HepG2 (cell line): ENCODE results near the gene NRAS. TPM values are rescaled to one million over a fixed set of nuclear protein-coding genes. Genes with fewer than 3 reads are reported as not detected.
A peak's percentile ranks its signal among the peaks of the same experiment; 100 is the strongest.

Experiments
- CEBPB ChIP-seq: IDR thresholded peaks from 2 replicates; pipeline ENCODE4 v1.6.1; 2011; ENCODE audit warnings: low read depth, low read length, improper control_type of control experiment, borderline replicate concordance
- CEBPG ChIP-seq: IDR thresholded peaks from 2 replicates; pipeline ENCODE4 v1.6.1; 2016
- DBP ChIP-seq: sonication (generic); formaldehyde crosslinking; IDR thresholded peaks from 2 replicates; pipeline ENCODE4 v1.4.0; 2020; ENCODE audit warnings: missing genetic modification reagents; ENCODE audit errors: not compliant biosample characterization
- EP300 ChIP-seq, 3 experiments: sonication (generic) in 1 of 3; formaldehyde crosslinking in 1 of 3; IDR thresholded peaks; 2 replicates each; pipeline versions ENCODE4 v1.5.1 to v1.6.1; 2011 to 2020; ENCODE audit warnings: low read depth in 2 of 3, low read length in 2 of 3, borderline replicate concordance in 1 of 3, improper control_type of control experiment in 1 of 3, mild to moderate bottlenecking in 1 of 3, missing genetic modification reagents in 1 of 3, moderate library complexity in 1 of 3
- FOXJ3 ChIP-seq: sonication (generic); formaldehyde crosslinking; IDR thresholded peaks from 2 replicates; pipeline ENCODE4 v1.4.0; 2020; ENCODE audit warnings: missing genetic modification reagents, mild to moderate bottlenecking, borderline replicate concordance
- GTF3A ChIP-seq: sonication (generic); formaldehyde crosslinking; conservative IDR thresholded peaks from 2 replicates; pipeline ENCODE4 v1.4.0; 2020; ENCODE audit warnings: mild to moderate bottlenecking, missing genetic modification reagents
- KLF16 ChIP-seq, 2 experiments: sonication (generic) in 1 of 2; formaldehyde crosslinking in 1 of 2; IDR thresholded peaks; 2 replicates each; pipeline versions ENCODE4 v1.6.1 to v1.8.0; 2016 to 2023; ENCODE audit warnings: missing genetic modification reagents in 2 of 2, missing compliant biosample characterization in 1 of 2
- LCORL ChIP-seq, 2 experiments: fragments of 450-650 bp in 1 of 2; sonication (generic) in 1 of 2; formaldehyde crosslinking in 1 of 2; IDR thresholded peaks; 2 replicates each; pipeline versions ENCODE4 v1.5.0 to v1.6.1; 2017 to 2020; ENCODE audit warnings: antibody characterized with exemption in 1 of 2, missing genetic modification reagents in 1 of 2
- MEIS2 ChIP-seq: sonication (generic); formaldehyde crosslinking; IDR thresholded peaks from 2 replicates; pipeline ENCODE4 v1.9.0; 2021; ENCODE audit warnings: mild to moderate bottlenecking, missing genetic modification reagents
- MYC ChIP-seq: sonication (generic); formaldehyde crosslinking; IDR thresholded peaks from 2 replicates; pipeline ENCODE4 v1.9.0; 2021; ENCODE audit warnings: missing genetic modification reagents, borderline replicate concordance
- POLR2A ChIP-seq, 2 experiments: IDR thresholded peaks; 2 replicates each; pipeline ENCODE4 v1.6.1; 2011; ENCODE audit warnings: low read depth in 2 of 2, low read length in 2 of 2, mild to moderate bottlenecking in 1 of 2, moderate library complexity in 1 of 2; ENCODE audit not compliant: insufficient read depth in 1 of 2
- POLR2AphosphoS2 ChIP-seq: IDR thresholded peaks from 2 replicates; pipeline ENCODE4 v1.6.1; 2011; ENCODE audit warnings: low read depth, low read length, improper control_type of control experiment
- RFXAP ChIP-seq: sonication (generic); formaldehyde crosslinking; IDR thresholded peaks from 2 replicates; pipeline ENCODE4 v1.4.0; 2020; ENCODE audit warnings: missing genetic modification reagents, borderline replicate concordance
- SNAPC2 ChIP-seq: sonication (generic); formaldehyde crosslinking; IDR thresholded peaks from 2 replicates; pipeline ENCODE4 v1.8.1; 2022; ENCODE audit warnings: mild to moderate bottlenecking, missing genetic modification reagents
- SOX13 ChIP-seq, 3 experiments: fragments of 450-650 bp in 1 of 3; sonication (generic) in 1 of 3; formaldehyde crosslinking in 1 of 3; IDR thresholded peaks in 2 of 3; conservative IDR thresholded peaks in 1 of 3; 2 replicates each; pipeline versions ENCODE4 v1.5.0 to v1.6.1; 2016 to 2020; ENCODE audit warnings: antibody characterized with exemption in 1 of 3, mild to moderate bottlenecking in 1 of 3, missing compliant biosample characterization in 1 of 3, missing genetic modification reagents in 1 of 3, moderate library complexity in 1 of 3
- TIGD3 ChIP-seq: sonication (generic); formaldehyde crosslinking; IDR thresholded peaks from 2 replicates; pipeline ENCODE4 v1.5.1; 2020; ENCODE audit warnings: mild to moderate bottlenecking, missing genetic modification reagents, borderline replicate concordance
- ZFY ChIP-seq: sonication (generic); formaldehyde crosslinking; IDR thresholded peaks from 2 replicates; pipeline ENCODE4 v1.4.0; 2020; ENCODE audit warnings: missing genetic modification reagents
- ZNF317 ChIP-seq: sonication (generic); formaldehyde crosslinking; IDR thresholded peaks from 2 replicates; pipeline ENCODE4 v1.5.0; 2020; ENCODE audit warnings: mild to moderate bottlenecking, missing genetic modification reagents
- ZNF431 ChIP-seq: sonication (generic); formaldehyde crosslinking; IDR thresholded peaks from 2 replicates; pipeline ENCODE4 v1.9.0; 2022; ENCODE audit warnings: missing genetic modification reagents, low read depth, mild to moderate bottlenecking, borderline replicate concordance
- ZNF710 ChIP-seq: sonication (generic); formaldehyde crosslinking; IDR thresholded peaks from 2 replicates; pipeline ENCODE4 v1.5.0; 2020; ENCODE audit warnings: mild to moderate bottlenecking, missing genetic modification reagents, borderline replicate concordance
- ZSCAN12 ChIP-seq: sonication (generic); formaldehyde crosslinking; IDR thresholded peaks from 2 replicates; pipeline ENCODE4 v1.9.0; 2021; ENCODE audit warnings: mild to moderate bottlenecking, missing genetic modification reagents
- polyA plus RNA-seq, 8 experiments: library from polyadenylated mRNA; depleted of rRNA in 3 of 8; stranded (reverse) in 7 of 8; unstranded in 1 of 8; fragments of >200 nt; fragmentation: Illumina TruSeq in 4 of 8; extraction: Trizol in 4 of 8; gene quantifications; 2 replicates each; pipeline versions ENCODE4 v1.2.1 to v1.2.3, GENCODE V29; 2011 to 2016; ENCODE audit warnings: low read depth in 4 of 8, missing spikeins in 1 of 8, mixed read lengths in 1 of 8; ENCODE audit not compliant: insufficient read depth in 1 of 8
- total RNA-seq, 5 experiments: library from RNA; depleted of rRNA; stranded (reverse); fragments of >200 nt; fragmentation: Illumina TruSeq; extraction: Trizol; gene quantifications; 2 replicates each; pipeline ENCODE4 v1.2.3, GENCODE V29; 2016; ENCODE audit warnings: low read depth in 1 of 5

Gene NRAS
- total and polyA plus RNA-seq, 2 of the 13 experiments (the other 11 are each of a cell fraction or from before 2014, with no cell fraction given): 38.6 to 58.8 TPM

- peak; percentile 30; the same call in 1 of the 2 replicates for TF ChIP-seq ZNF710 (CRISPR knock-in tag)
- peak in 1 of 2 experiments; percentile 38; a peak in 1 of 4 replicates for TF ChIP-seq EP300 (IDR thresholded peaks at IDR 0.05; ENCODE audit: low read depth in 2 of 2, low read length in 2 of 2)
- TF ChIP-seq EP300 (CRISPR knock-in tag; IDR thresholded peaks at IDR 0.05; ENCODE audit: borderline replicate concordance): no peak
- TF ChIP-seq RFXAP (CRISPR knock-in tag): peak; percentile 25; the same call in 1 of the 2 replicates
- TF ChIP-seq TIGD3 (CRISPR knock-in tag): 0 out of 2 replicates have a peak, but pooled peaks have one; percentile 43
- peak in 1 of 2 experiments; percentile 55; a peak in 2 of 4 replicates for TF ChIP-seq POLR2A (IDR thresholded peaks at IDR 0.05; ENCODE audit: insufficient read depth in 1 of 2, low read depth in 2 of 2, low read length in 2 of 2)
- peak; percentile 89 for TF ChIP-seq CEBPB
- peak; percentile 10; the same call in 1 of the 2 replicates for TF ChIP-seq GTF3A
- TF ChIP-seq ZNF317 (CRISPR knock-in tag): 0 out of 2 replicates have a peak, but pooled peaks have one; percentile 15
- TF ChIP-seq MYC (CRISPR knock-in tag): peak; percentile 43; the same call in 1 of the 2 replicates
- peak; percentile 77 for TF ChIP-seq CEBPG
- TF ChIP-seq ZNF431 (CRISPR knock-in tag): 0 out of 2 replicates have a peak, but pooled peaks have one; percentile 51
- TF ChIP-seq ZFY (CRISPR knock-in tag): peak; percentile 84
- no peak for TF ChIP-seq SOX13 (IDR thresholded peaks at IDR 0.05)
- 0 out of 4 replicates have a peak, but pooled peaks of 1 of the 2 experiments have one; percentile 6 for TF ChIP-seq SOX13 (CRISPR knock-in tag; conservative IDR thresholded peaks at IDR 0.05 in 1 of 2, IDR thresholded peaks at IDR 0.05 in 1 of 2)
- TF ChIP-seq DBP: no peak
- TF ChIP-seq LCORL (IDR thresholded peaks at IDR 0.05): no peak
- 0 out of 2 replicates have a peak, but pooled peaks have one; percentile 17 for TF ChIP-seq LCORL (CRISPR knock-in tag; IDR thresholded peaks at IDR 0.05)
- TF ChIP-seq ZSCAN12: no peak
- TF ChIP-seq FOXJ3: 0 out of 2 replicates have a peak, but pooled peaks have one; percentile 18
- TF ChIP-seq POLR2AphosphoS2: no peak
- 0 out of 4 replicates have a peak, but pooled peaks of 1 of the 2 experiments have one; percentile 4 for TF ChIP-seq KLF16 (CRISPR knock-in tag; IDR thresholded peaks at IDR 0.05)
- 0 out of 2 replicates have a peak, but pooled peaks have one; percentile 38 for TF ChIP-seq MEIS2 (CRISPR knock-in tag)
- TF ChIP-seq SNAPC2 (CRISPR knock-in tag): no peak
Observed at GRCh38 chr1:114756949-114757454, 40.4 kb upstream of the NRAS start (continued).
